Measurements from ENCODE around the gene YIPF7.
A peak's percentile ranks its signal among the peaks of the same experiment; 100 is the strongest.

Gene YIPF7

GRCh38 chr4:44651425-44651824 is at the start of gene YIPF7:
YIPF7 (minus strand) TSS chr4:44651625; CDS start chr4:44650100, 1,525 bp downstream.
- DNase-seq (ENCODE audit: low read depth) = no peak
- no peak for TF ChIP-seq CTCF (IDR thresholded peaks at IDR 0.05; ENCODE audit: control insufficient read depth, insufficient read depth, low read depth, low read length, missing control alignments)
- no peak within 1 kb of the TSS for H3K4me3 ChIP-seq (ENCODE audit: control insufficient read depth, low read depth, low read length)

GRCh38 chr4:44701037-44701436 is 49.6 kb upstream of the YIPF7 start:
- DNase-seq (ENCODE audit: low read depth) = no peak
- no peak for TF ChIP-seq CTCF (IDR thresholded peaks at IDR 0.05; ENCODE audit: control insufficient read depth, insufficient read depth, low read depth, low read length, missing control alignments)
- no peak overlapping the region for H3K4me3 ChIP-seq (ENCODE audit: control insufficient read depth, low read depth, low read length)

GRCh38 chr4:44700427-44700826 is 49.0 kb upstream of the YIPF7 start:
- DNase-seq (ENCODE audit: low read depth) = no peak
- TF ChIP-seq CTCF (IDR thresholded peaks at IDR 0.05; ENCODE audit: control insufficient read depth, insufficient read depth, low read depth, low read length, missing control alignments) = no peak
- no peak overlapping the region for H3K4me3 ChIP-seq (ENCODE audit: control insufficient read depth, low read depth, low read length)

GRCh38 chr4:44684648-44685047 is 33.2 kb upstream of the YIPF7 start:
- DNase-seq (ENCODE audit: low read depth) = no peak
- no peak for TF ChIP-seq CTCF (IDR thresholded peaks at IDR 0.05; ENCODE audit: control insufficient read depth, insufficient read depth, low read depth, low read length, missing control alignments)
- H3K4me3 ChIP-seq (ENCODE audit: control insufficient read depth, low read depth, low read length) = no peak overlapping the region

- H3K4me3 ChIP-seq (ENCODE audit: control insufficient read depth, low read depth, low read length) = peak overlapping the region; percentile 75
- TF ChIP-seq CTCF (IDR thresholded peaks at IDR 0.05; ENCODE audit: control insufficient read depth, insufficient read depth, low read depth, low read length, missing control alignments) = no peak
- DNase-seq (ENCODE audit: low read depth) = no peak
Observed at GRCh38 chr4:44679060-44679459, 27.6 kb upstream of the YIPF7 start.

GRCh38 chr4:44678094-44679041 is 26.9 kb upstream of the YIPF7 start, which contains the start of gene GUF1:
GUF1 (plus strand) TSS chr4:44678420; CDS start chr4:44678623, 203 bp downstream.
- DNase-seq (ENCODE audit: low read depth) = peak; percentile 42
- TF ChIP-seq CTCF (IDR thresholded peaks at IDR 0.05; ENCODE audit: control insufficient read depth, insufficient read depth, low read depth, low read length, missing control alignments) = no peak
- peak within 1 kb of the TSS; percentile 75 for H3K4me3 ChIP-seq (ENCODE audit: control insufficient read depth, low read depth, low read length)

Data from AG09309 (cell line).